Islet precursor cell (in vitro differentiated cells): ENCODE data around the gene CGN.

Experiments
- DNase-seq: peaks from one replicate; pipeline ENCODE4 v3.0.0-alpha.2; 2018

The CGN gene

DNA sequence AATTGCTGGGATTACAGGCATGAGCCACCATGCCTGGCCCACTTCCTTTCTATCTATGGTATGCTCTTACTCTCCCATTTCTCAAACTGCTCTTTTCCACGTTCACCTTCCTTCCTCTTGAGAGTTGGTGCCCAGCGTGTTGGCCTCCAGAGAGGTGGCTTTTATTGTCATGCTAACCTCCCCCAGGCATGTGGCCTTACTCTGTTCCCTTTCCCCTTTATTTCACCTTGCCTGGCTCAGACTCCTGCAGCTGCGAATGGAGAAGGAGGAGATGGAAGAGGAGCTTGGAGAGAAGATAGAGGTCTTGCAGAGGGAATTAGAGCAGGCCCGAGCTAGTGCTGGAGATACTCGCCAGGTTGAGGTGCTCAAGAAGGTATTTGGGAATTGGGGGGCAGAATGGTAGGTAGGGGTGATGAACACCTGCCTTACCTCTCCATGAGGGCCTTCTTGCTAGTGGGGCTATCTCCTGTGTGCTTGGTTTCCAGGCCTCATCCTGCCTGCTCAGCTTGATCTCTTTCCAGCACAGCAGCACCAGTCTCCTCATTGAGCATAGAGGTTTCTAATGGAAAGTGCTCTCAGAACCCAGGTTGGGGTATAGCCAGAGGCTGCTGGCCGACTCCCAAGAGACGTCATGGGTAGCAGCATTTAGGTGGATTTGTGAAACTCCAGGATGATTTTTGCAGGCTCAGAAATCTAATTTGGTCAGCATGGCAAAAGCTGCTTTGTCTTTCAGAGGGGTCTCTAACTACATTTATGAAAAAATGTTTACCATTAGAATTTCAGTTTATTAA lies 15.7 kb downstream of the CGN start:
- DNase-seq = no peak

DNA sequence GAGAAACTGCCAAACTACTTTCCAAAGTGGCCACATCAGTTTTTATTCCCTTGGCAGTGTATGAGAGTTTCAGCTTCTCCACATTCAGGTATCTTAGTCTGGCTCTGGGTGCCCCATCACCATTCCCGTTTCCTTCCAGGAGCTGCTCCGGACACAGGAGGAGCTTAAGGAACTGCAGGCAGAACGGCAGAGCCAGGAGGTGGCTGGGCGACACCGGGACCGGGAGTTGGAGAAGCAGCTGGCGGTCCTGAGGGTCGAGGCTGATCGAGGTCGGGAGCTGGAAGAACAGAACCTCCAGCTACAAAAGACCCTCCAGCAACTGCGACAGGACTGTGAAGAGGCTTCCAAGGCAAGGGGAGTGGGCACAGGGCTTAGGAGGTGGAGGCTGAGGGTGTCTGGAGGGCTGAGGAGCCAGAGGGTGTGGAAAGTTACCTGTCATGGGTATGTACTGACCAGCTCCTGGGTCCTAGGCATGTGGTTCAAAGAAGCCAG lies 18.1 kb downstream of the CGN start:
- no peak for DNase-seq

DNA sequence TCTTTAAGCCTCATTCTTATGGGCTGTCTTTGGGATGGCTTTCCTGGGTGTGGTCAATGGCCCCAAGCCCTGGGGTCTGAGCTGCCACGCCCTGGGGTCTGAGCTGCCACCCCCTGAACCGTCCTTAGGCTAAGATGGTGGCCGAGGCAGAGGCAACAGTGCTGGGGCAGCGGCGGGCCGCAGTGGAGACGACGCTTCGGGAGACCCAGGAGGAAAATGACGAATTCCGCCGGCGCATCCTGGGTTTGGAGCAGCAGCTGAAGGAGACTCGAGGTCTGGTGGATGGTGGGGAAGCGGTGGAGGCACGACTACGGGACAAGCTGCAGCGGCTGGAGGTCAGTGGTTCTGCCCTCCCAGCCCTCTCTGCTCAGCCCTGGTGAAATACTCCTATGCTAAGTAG lies 18.6 kb downstream of the CGN start:
- DNase-seq = no peak

DNA sequence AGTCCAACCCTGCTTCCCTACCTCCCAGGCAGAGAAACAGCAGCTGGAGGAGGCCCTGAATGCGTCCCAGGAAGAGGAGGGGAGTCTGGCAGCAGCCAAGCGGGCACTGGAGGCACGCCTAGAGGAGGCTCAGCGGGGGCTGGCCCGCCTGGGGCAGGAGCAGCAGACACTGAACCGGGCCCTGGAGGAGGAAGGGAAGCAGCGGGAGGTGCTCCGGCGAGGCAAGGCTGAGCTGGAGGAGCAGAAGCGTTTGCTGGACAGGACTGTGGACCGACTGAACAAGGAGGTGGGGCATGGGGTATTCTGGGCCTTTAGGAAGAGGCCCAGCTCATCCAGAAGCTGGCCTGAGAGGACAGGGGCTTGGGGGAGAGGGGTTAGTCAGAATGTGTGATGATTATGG lies 19.3 kb downstream of the CGN start:
- DNase-seq = peak; percentile 67

DNA sequence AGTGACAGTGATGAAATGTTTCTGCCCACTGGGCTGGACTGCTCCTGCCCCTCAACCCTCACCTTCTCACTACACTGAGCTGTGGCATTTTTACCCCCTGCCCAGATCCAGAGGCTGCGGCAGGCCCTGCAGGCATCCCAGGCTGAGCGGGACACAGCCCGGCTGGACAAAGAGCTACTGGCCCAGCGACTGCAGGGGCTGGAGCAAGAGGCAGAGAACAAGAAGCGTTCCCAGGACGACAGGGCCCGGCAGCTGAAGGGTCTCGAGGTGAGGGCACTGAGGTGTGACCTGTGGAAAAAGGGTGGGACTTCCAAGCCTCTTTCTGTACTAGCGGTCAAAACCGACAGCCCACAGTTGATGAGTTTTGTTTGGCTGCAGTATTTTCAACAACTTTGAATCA lies 22.7 kb downstream of the CGN start:
- no peak for DNase-seq

DNA sequence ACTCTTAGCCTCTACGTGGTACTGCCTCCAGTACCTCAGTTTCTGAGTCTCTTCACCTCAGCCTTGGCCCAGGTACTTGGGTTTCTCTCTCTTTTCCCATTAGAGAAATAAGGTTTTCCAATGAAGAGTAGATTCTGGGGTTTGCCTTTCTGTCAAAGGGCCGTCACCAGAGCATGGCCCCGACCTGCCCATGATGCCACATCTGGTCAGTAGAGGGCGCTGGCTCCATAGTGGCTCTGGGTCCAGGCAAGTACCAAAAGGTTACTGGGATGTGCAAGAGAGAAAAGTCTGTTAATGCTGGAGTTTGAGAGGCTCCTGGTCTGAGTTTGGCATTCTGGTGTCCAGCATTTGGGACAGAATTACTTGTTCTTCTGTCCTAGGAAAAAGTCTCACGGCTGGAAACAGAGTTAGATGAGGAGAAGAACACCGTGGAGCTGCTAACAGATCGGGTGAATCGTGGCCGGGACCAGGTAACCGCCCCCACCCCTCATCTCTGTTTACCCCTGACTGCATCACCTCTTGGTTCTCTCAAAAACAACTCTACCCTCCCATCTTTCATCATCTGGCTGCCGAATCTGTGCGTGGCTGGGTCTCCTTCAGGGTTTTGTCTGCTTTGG lies 23.6 kb downstream of the CGN start:
- DNase-seq = peak; percentile 87

DNA sequence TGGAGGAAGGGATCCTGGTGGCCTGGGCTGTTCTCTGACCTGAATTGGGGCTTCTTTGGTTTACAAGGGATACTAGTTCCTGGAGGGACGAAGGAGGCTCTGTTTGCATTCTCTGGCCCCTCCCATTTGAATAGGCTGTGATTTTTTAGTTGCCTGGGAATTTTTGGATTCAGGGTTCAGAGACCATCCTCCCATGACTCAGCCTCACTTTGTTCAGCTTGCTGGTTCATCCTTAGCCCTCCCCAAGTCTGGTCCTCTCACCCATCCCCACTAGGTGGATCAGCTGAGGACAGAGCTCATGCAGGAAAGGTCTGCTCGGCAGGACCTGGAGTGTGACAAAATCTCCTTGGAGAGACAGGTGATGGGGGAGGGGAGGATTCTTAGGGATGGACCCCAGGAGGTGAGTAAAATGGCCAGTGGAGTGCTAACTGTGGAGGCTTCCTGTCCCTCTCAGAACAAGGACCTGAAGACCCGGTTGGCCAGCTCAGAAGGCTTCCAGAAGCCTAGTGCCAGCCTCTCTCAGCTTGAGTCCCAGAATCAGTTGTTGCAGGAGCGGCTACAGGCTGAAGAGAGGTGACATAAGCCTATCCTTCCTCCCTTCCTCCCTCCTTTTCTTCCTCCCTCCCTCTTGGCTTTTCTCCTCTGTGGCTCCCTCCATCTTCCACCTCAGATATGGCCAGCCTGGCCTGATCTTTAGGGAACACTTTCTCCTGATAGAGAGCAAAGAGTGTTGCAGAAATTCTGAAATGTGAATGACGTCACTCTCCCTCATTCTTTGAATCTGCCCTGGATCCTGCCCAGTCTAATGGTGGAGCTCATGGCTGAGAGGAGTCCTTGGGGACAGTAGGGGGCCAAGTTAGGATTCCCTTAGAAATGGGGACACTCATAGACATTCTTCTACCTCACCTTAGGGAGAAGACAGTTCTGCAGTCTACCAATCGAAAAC lies 24.4 kb downstream of the CGN start:
- DNase-seq = no peak

DNA sequence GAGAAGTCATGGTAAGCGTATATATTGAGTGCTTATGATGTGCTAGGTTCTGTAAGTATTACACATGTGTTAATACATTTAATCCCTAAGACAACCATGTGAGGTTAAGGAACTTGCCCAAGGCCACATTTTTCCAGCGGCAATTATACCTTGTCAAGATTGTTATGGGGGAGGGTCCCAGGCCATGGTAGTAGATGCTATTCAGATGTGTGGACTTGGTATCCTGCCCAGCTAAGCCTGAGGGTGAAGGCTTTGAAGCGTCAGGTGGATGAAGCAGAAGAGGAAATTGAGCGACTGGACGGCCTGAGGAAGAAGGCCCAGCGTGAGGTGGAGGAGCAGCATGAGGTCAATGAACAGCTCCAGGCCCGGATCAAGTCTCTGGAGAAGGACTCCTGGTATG lies 25.3 kb downstream of the CGN start:
- DNase-seq = no peak

DNA sequence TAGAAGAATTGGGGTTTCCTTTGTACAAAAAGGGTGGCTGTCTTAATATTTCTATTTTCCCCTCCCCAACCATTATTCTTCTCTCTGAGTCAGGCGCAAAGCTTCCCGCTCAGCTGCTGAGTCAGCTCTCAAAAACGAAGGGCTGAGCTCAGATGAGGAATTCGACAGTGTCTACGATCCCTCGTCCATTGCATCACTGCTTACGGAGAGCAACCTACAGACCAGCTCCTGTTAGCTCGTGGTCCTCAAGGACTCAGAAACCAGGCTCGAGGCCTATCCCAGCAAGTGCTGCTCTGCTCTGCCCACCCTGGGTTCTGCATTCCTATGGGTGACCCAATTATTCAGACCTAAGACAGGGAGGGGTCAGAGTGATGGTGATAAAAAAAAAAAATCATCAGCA lies 25.9 kb downstream of the CGN start:
- peak; percentile 74 for DNase-seq

DNA sequence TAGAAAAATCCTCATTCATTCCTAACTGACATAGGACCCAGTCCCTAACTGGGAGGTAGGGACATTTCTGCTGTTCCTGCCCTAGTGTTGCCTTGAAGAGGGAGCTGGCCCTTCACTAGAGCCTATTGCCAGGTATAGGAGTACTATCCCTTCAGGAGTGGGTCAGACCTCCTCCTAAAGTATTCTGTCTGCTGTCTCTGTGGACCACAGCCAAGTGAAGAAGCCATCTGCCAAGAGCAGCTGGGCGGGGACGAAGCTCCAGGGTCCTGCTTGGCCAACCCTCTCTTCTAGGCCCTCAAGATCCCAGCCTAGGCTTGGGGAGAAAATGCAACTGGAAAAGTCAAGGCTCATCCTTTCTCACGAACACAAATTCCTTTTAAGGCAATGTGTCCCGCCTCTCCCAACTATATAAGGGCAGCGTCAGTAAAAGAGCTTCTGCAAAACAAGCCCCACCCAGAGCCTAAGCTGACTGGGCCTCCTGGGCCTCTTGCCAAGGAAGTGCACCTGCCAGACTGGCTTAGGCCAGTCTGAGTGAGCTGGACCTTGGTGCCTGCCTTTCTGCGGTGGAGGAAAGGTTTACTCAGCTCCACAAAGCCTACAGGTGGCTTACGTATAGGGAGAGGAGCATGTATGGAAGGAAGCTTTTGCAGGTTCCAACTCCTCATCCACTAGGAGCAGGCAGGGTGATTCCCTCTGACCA lies 28.3 kb downstream of the CGN start:
- DNase-seq = peak; percentile 89

DNA sequence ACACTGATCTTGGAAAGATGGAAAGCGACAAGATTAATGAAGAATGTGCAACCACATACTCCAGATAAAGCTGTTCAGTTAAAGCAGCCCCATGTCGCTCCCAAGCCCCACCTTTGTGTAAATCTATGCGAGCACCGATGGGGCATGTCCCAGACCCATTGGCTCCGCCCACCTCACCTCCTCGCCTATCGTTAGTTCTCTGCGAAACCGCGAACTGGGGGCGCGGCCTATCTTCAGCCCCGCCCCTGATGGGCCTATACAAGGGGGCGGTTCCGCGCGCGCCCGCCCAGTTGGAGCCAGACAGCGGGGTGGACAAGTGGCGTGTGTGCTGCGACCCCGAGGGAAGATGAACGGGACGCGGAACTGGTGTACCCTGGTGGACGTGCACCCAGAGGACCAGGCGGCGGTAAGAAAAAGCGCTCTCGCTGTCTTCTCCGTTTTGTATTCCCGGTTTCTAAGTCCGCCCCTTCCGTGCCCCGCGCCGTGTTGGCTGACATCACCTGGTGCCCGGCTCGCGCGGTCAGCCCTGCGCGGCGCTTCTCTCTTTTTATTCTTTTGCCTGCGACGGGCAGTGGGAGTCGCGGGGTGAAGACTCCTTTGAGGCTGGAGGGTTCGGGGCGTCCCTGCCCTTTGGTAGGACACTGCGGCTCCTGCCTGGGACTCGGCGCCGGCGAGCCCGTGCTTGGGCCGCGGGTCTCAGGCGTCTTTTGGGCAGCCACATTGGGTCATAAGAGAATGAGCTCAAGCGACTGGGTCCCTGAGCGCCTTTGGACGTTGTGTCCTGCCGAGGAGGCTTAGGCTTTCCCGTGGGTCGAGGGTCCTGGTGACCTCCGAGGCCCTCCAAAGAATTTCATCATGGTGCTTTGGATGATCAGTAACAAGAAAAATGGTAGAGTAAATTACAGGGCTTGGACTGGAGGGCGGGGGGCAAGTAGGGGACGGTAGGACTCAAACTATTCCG lies 29.1 kb downstream of the CGN start, which contains the start of gene TUFT1:
Gene TUFT1 (plus strand): TSS at position 289 of the 961 bp plus-strand sequence. CDS start 58 bp downstream, at position 347.
- DNase-seq = peak; percentile 97

DNA sequence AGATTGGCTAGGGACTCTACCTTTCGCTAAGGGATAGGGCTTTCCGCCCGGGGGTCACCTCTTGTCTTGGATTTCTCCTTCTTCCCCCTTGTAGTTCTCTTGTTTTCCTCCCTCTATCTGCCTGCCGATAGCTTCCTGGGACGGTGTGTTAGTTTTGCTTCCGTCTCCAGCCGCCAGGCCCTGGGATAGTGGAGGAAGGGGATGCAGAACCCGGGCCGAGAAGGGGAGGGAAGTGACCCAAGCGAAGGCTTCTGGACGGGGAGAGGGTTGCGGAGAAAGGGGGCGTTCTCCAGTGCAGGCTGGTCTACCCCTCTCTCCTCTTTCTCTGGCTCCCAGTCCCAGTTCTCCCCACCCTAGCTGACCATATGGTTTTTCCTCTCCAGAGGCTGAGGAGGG lies 29.8 kb downstream of the CGN start:
- DNase-seq = peak; percentile 73

DNA sequence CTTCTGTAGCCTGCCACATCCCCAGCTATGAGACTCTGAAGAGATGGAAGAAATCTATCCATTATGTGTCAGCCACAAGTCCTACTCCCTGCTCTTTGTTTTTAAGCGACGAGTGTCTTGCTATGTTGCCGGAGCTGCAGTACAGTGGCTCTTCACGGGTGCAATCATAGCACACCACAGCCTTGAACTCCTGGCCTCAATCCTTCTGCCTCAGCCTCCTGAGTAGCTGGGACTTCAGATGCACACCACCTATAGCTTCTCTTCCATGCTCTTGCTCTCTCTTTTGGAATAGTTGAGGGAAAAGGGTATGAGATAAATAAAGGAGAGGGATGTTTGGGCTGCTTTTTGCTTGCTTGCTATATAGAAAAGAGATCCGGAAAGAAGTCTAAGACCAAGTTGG lies 30.6 kb downstream of the CGN start:
- DNase-seq = no peak

DNA sequence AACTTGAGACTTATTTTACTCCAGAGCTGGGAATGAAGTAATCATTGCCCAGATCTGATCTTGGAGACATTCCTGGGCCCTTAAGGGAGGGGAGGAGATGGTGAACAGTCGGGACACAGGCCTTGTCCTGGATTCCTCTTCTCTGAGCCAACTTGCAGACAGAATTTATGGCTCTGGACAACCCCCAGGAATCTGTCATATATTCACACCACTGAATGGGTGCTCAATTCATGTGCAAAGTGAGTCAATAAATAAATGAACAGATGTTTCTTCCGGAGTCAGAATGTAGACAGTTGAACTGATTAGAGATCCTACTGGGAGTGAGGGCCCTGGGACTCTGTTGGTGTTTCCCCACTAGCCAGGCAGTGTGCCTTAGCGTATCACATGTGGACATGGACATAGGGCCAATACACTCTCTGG lies 31.5 kb downstream of the CGN start:
- DNase-seq = peak; percentile 85

DNA sequence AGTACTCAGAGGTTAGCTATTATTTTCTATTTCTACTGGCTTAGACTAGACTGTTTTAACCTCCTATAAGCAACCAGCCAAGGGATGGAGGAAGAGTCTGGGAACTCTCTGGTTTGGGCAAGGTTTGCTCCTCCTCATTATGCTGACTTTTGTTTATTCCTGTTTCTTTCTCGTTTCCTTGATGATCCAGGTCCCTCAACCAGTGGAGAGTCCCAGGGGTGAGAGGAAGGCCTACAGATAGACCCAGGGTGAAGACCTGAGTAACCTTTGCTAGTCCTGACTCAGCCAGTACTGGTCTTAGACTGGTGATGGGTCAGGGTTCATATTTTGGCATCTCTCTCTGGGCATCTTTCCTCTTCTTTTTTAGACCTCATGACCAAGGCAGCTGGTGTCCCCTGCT lies 34.4 kb downstream of the CGN start:
- no peak for DNase-seq

DNA sequence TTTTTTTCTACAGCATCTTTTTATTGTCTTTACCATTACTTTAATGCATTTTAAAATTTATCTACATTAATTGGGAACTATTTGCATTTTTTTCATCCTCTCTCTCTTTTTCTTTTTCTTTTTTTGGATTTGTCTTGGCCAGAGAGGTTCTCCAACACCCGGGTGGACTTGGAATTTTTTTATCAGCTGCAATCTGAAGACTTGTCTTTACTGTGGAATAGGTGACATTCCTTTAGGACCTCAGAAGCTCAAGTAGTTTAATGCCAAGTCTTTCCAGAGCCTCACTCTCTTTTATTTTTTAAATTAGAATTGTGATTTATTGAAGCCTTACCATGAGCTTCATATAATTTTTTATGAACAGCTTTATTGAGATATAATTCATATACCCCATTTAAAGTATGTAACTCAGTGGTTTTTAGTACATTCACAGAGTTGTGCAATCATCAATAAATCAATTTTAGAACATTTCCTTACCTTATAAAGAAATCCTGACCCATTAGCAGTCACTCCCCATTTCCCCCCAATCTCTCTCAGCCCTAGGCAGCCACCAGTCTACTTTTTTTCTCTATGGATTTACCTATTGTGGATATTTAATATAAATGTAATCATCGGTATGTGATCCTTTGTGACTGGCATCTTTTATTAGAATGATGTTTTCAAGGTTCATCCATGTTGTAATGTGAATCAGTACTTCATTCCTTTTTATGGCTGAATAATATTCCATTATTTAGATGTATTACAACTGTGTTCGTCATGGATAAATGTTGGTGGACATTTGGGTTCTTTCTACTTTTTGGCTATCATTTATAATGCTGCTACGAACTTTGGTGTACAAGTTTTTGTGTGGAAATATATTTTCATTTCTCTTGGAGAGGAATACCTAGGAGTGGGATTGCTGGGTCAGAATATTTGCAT lies 35.1 kb downstream of the CGN start:
- DNase-seq = no peak

DNA sequence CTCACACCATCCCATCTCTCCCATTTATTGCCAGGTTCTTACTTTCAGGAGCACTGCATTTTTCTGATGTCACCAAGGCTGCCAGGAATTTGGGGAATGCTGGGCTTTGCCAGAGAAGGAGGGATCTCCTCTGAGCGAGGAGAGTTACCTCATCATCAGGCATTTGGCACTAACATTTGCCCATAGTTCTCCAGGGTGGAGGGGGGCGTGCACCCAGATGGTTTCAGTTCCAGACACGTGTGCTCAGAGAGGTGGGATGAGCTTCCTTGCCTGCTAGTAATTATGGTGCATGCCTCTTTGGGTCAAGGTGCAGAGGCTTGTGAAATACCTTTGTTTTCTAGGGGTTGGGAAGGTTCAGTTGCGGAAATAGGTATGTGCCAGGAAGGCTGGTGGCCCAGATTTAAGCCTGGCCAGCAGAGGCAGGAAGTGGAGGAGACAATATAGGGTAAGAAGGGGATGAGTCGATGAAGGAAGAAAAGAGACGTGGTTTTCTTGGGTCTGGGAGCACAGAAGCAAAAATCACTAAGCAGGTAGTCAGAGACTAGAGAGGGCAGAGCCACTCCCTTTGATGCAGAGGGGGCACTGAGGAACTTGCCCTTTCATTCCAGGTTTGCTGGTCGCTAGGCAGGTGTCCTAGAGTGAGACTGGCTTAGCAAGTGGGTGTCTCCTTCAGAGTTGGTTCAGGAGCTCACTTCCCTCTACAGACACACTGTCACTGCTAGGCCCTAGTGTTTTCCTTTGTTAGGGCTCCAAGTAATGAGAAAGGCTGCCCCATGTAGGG lies 36.1 kb downstream of the CGN start:
- DNase-seq = peak; percentile 99

DNA sequence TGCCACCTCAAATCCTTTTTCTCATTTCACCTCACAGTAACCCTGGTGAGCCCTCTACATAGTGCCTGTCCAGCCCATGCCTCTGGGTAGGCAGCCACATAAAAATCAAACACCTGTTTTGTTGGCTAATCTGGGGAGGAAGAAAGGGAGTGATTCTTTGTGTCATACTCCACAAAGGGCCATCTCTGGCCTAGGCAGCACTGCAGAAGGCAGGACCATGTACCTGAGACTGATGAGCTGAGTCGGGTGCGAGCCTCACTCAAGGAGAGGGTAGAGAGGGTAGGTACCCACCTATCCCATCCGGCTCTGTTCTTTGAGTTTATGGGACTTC lies 36.7 kb downstream of the CGN start:
- DNase-seq = no peak

DNA sequence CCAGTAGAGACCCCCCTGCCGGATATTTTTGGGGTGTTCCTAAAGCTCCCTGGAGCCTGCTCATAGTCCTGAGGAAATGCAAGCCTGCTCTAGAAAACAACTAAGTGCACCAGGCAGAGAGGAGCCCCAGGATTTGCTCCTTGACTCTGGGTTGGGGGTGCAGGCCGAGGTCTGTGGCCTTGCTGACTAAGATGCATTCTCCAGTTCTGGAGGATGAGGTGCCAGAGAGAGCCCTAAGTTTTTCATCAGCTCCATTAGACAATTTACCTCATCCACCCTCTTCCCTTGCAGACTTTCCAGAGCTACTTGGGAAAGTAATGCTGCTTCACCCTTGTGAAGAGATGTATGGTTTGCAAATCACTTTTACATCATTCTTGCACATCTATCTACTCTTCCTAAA lies 38.0 kb downstream of the CGN start:
- DNase-seq = no peak

DNA sequence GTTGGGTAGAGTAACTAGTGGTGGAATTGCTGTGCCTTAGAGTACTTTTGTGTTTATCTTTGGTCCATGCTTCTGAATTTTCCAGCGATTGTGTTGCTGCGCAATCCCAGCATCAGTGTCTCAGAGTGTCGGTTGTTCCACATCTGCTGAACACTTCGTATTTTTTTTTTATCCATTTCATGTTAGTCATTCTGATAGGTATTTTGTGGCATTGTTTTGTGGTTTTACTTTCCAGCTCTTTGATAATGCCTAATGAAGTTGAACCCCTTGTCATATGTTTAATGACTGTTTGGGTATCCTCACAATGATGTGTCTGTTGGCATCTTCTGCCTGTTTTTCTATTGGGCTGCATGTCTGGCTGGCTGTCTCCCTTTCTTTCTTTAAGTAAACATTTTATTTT lies 42.5 kb downstream of the CGN start:
- no peak for DNase-seq
